ENCODE data around the gene POU3F3.

The POU3F3 gene

DNA sequence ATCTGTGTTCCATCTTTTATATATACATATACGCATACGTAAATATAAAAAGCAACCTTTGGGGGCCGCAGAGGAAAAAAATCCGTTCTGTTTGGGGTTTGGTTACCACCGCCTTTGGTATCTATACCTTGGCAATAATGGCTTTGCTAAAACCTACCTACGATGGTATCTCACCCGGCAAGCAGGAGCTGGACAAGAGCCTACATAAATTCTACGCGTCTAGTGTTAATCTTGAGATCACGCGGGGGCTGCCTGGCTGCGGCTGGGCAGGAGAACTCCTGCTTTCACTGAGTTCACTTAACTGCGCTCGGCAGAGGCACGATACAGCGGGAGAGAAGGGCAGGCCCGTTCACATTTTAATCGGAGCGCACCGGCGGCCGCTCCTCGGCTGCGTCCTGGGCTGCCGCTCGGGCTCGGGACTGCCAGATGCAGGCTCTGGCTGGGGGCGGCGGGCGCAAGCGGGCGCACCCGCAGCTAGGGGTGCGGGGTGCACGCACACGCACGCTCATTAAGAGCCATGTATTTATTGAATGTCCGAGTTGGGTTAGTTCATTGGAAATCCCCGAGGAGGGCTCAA is 1.7 kb upstream of the POU3F3 start:
- Mint-ChIP-seq H3K4me3 (peak overlapping the region; percentile 90 to 94 (median 91)), H3K4me1 (peaks cover 19% of the 10 kb centered on the region), H3K27ac (peak overlapping the region; percentile 79 to 91 (median 89)), H3K27me3 (ENCODE audit: low read depth) (peaks cover 88% of the 10 kb centered on the region), H3K9me3 (no peaks in the 10 kb centered on the region), H3K36me3 (ENCODE audit: low read depth) (peaks cover 10% of the 10 kb centered on the region)
- no peak for TF ChIP-seq CTCF (IDR thresholded peaks at IDR 0.05; ENCODE audit: unreplicated experiment in 3 of 3)

GRCh38 chr2:104854498-104855220 is 744 bp downstream of the POU3F3 start:
- Mint-ChIP-seq H3K9me3 (no peaks in the 10 kb centered on the region), H3K4me3 (peak overlapping the region; percentile 90 to 94 (median 91)), H3K27me3 (ENCODE audit: low read depth) (peaks cover 88% of the 10 kb centered on the region), H3K4me1 (peaks cover 19% of the 10 kb centered on the region), H3K36me3 (ENCODE audit: low read depth) (peaks cover 32% of the 10 kb centered on the region), H3K27ac (peak overlapping the region; percentile 67 to 91 (median 89))
- no peak for TF ChIP-seq CTCF (IDR thresholded peaks at IDR 0.05; ENCODE audit: unreplicated experiment in 3 of 3)

- no peak overlapping the region for H3K4me3 Mint-ChIP-seq
- peaks cover 35% of the 10 kb centered on the region for H3K36me3 Mint-ChIP-seq (ENCODE audit: low read depth)
- peaks cover 19% of the 10 kb centered on the region for H3K4me1 Mint-ChIP-seq
- H3K9me3 Mint-ChIP-seq = no peaks in the 10 kb centered on the region
- no peak overlapping the region for H3K27ac Mint-ChIP-seq
- TF ChIP-seq CTCF (IDR thresholded peaks at IDR 0.05; ENCODE audit: unreplicated experiment in 3 of 3) = no peak
- peaks cover 88% of the 10 kb centered on the region for H3K27me3 Mint-ChIP-seq (ENCODE audit: low read depth)
Observed at GRCh38 chr2:104855221-104856085, 1.5 kb downstream of the POU3F3 start.

GRCh38 chr2:104856086-104856972 is 2.4 kb downstream of the POU3F3 start:
- no peak for TF ChIP-seq CTCF (IDR thresholded peaks at IDR 0.05; ENCODE audit: unreplicated experiment in 3 of 3)
- H3K27me3 Mint-ChIP-seq (ENCODE audit: low read depth) = peaks cover 88% of the 10 kb centered on the region
- H3K4me3 Mint-ChIP-seq = peak overlapping the region; percentile 78 to 85 (median 82)
- peak overlapping the region in 2 of 3 experiments; percentile 86 to 93 for H3K27ac Mint-ChIP-seq
- no peaks in the 10 kb centered on the region for H3K9me3 Mint-ChIP-seq
- peaks cover 21% of the 10 kb centered on the region for H3K4me1 Mint-ChIP-seq
- peaks cover 35% of the 10 kb centered on the region for H3K36me3 Mint-ChIP-seq (ENCODE audit: low read depth)

GRCh38 chr2:104856973-104857261 is 3.0 kb downstream of the POU3F3 start:
- H3K36me3 Mint-ChIP-seq (ENCODE audit: low read depth) = peaks cover 35% of the 10 kb centered on the region
- peak overlapping the region; percentile 81 to 87 (median 82) for H3K4me3 Mint-ChIP-seq
- no peaks in the 10 kb centered on the region for H3K9me3 Mint-ChIP-seq
- H3K27ac Mint-ChIP-seq = peak overlapping the region; percentile 85 to 93 (median 91)
- H3K27me3 Mint-ChIP-seq (ENCODE audit: low read depth) = peaks cover 88% of the 10 kb centered on the region
- no peak for TF ChIP-seq CTCF (IDR thresholded peaks at IDR 0.05; ENCODE audit: unreplicated experiment in 3 of 3)
- peaks cover 27% of the 10 kb centered on the region for H3K4me1 Mint-ChIP-seq

All from nephron (organoid).